Measurements from ENCODE around the gene MPP3.

GRCh38 chr17:43871946-43872690, 39.2 kb upstream of the MPP3 start:
- TF ChIP-seq GATA2 (IDR thresholded peaks at IDR 0.05; ENCODE audit: low read depth, low read length) (no peak), GATA3 (IDR thresholded peaks at IDR 0.05; ENCODE audit: low read depth, low read length) (no peak)

Measured in SH-SY5Y (cell line).